Measurements from ENCODE around the gene C2orf69. TPM values are rescaled to one million over a fixed set of nuclear protein-coding genes. Genes with fewer than 3 reads are reported as not detected.

Gene C2orf69
- total RNA-seq, 2 experiments from 2014 or later, result 14.0 to 17.5 TPM

DNA sequence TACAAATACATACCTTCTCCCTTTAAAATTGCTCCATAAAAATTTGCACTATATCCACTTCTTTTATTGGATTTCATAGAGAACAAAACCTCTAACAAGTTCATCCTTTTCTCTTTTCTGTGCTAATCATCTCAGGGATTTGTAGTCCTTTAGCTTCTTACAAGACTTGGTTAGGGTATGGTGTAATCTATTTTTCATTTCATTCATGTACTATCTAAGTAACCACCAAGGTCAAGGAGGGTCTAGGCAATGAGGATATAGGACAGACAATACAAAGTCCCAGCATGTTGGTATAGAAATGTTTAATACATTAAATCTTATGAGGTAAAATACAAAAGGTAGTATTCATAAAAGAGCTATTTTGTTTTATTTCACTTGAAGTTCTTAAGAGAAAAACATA, 17.5 kb downstream of the C2orf69 start:
- Histone ChIP-seq H3K4me1 (ENCODE audit: insufficient read depth, low read length, poor library complexity, severe bottlenecking) (peaks cover 3% of the 10 kb centered on the region), H3K27ac (ENCODE audit: low read depth, low read length, poor library complexity, severe bottlenecking) (no peak overlapping the region), H3K36me3 (ENCODE audit: insufficient read depth, low read length) (peaks cover 95% of the 10 kb centered on the region), H3K79me2 (ENCODE audit: insufficient read depth, low read depth, low read length) (peaks cover 52% of the 10 kb centered on the region), H3K9me3 (ENCODE audit: low read length) (no peaks in the 10 kb centered on the region), H3K4me2 (ENCODE audit: low read length) (no peak overlapping the region), H3K9me2 (ENCODE audit: insufficient read depth, low read length) (no peaks in the 10 kb centered on the region), H4K20me1 (ENCODE audit: insufficient read depth, low read length) (no peaks in the 10 kb centered on the region; the same call in 1 of the 2 replicates), H3K4me3 (ENCODE audit: low read depth, low read length, poor library complexity, severe bottlenecking) (no peak overlapping the region), H2AFZ (ENCODE audit: low read length) (no peak overlapping the region)
- no TSS peak for BruUV-seq (replicated peaks)
- DNase-seq (ENCODE audit: low spot score), result no peak
- intact Hi-C loops (cut with micrococcal nuclease; ENCODE audit: unreplicated experiment), result no loop called here
- POLR2A ChIA-PET, result interaction anchor here (0.6 to 1.0 kb wide), 3 partner anchors 14 to 85 kb away, joined by 4 to 7 read pairs (median 4); no protein-coding TSS in a partner anchor
- TF ChIP-seq, protein P1, sequence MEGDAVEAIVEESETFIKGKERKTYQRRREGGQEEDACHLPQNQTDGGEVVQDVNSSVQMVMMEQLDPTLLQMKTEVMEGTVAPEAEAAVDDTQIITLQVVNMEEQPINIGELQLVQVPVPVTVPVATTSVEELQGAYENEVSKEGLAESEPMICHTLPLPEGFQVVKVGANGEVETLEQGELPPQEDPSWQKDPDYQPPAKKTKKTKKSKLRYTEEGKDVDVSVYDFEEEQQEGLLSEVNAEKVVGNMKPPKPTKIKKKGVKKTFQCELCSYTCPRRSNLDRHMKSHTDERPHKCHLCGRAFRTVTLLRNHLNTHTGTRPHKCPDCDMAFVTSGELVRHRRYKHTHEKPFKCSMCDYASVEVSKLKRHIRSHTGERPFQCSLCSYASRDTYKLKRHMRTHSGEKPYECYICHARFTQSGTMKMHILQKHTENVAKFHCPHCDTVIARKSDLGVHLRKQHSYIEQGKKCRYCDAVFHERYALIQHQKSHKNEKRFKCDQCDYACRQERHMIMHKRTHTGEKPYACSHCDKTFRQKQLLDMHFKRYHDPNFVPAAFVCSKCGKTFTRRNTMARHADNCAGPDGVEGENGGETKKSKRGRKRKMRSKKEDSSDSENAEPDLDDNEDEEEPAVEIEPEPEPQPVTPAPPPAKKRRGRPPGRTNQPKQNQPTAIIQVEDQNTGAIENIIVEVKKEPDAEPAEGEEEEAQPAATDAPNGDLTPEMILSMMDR (conservative IDR thresholded peaks at IDR 0.05; ENCODE audit: low read length), result no peak
- TF ChIP-seq EZH2phosphoT487 (IDR thresholded peaks at IDR 0.05; ENCODE audit: borderline replicate concordance, low read depth, low read length), result no peak
- CTCF ChIA-PET (ENCODE audit: unreplicated experiment), result no interaction called here

DNA sequence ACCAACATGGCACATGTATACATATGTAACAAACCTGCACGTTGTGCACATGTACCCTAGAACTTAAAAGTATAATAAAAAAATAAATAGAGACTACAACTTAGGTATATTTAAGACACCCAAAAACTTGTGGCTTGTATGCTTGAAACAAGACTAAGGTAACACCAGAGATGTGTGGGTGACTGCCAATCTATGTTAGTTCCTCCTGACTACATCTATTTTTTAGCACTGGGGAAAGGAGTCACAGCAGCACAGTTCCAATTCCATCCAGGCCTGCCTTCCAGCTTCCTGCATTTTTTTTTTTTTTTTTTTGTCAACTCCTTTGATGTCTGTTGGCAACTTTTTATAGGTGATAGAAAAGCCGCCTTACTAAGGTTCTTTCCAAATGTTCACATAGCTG, 18.2 kb downstream of the C2orf69 start:
- H2AFZ ChIP-seq (ENCODE audit: low read length), result no peak overlapping the region
- H3K4me1 ChIP-seq (ENCODE audit: insufficient read depth, low read length, poor library complexity, severe bottlenecking), result no peaks in the 10 kb centered on the region
- BruUV-seq (replicated peaks), result no TSS peak
- no peak overlapping the region for H3K27ac ChIP-seq (ENCODE audit: low read depth, low read length, poor library complexity, severe bottlenecking)
- ChIA-PET POLR2A (interaction anchor here (0.6 to 1.0 kb wide), 3 partner anchors 13 to 85 kb away, joined by 4 to 7 read pairs (median 4); no protein-coding TSS in a partner anchor), CTCF (ENCODE audit: unreplicated experiment) (no interaction called here)
- H3K9me2 ChIP-seq (ENCODE audit: insufficient read depth, low read length), result no peaks in the 10 kb centered on the region
- H4K20me1 ChIP-seq (ENCODE audit: insufficient read depth, low read length), result no peaks in the 10 kb centered on the region; the same call in 1 of the 2 replicates
- no peak for DNase-seq (ENCODE audit: low spot score)
- no peaks in the 10 kb centered on the region for H3K9me3 ChIP-seq (ENCODE audit: low read length)
- H3K4me3 ChIP-seq (ENCODE audit: low read depth, low read length, poor library complexity, severe bottlenecking), result no peak overlapping the region
- peaks cover 95% of the 10 kb centered on the region for H3K36me3 ChIP-seq (ENCODE audit: insufficient read depth, low read length)
- H3K4me2 ChIP-seq (ENCODE audit: low read length), result no peak overlapping the region
- intact Hi-C loops (cut with micrococcal nuclease; ENCODE audit: unreplicated experiment), result no loop called here
- TF ChIP-seq, protein P1 (conservative IDR thresholded peaks at IDR 0.05; ENCODE audit: low read length), result no peak
- TF ChIP-seq EZH2phosphoT487 (IDR thresholded peaks at IDR 0.05; ENCODE audit: borderline replicate concordance, low read depth, low read length), result no peak
- H3K79me2 ChIP-seq (ENCODE audit: insufficient read depth, low read depth, low read length), result peaks cover 46% of the 10 kb centered on the region

DNA sequence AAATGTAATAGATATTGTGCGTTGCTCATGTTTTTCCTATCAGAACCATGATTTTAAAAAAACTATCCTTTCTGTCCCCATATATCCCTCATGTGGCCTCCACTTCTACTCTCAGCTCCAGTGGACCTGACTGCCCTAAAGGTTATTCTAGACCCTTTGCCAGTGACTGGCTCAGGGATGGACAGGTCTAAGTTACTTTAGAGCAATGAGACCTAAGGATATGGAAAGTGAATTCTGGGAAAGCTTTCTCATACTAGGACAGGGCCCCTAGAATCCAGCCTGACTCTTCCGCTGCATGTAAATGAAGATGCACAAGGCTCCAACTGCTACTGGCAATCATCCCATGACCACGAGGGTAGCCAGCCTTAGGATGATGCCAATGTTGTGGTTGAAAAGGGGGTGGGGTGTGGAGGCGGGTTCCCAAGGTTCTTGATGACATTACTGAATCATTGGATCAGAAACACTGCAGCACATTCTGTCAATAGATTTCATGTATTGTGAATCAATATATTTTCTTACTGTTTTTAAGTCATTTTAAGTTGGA, 21.3 kb downstream of the C2orf69 start:
- Histone ChIP-seq H3K4me1 (ENCODE audit: insufficient read depth, low read length, poor library complexity, severe bottlenecking) (no peaks in the 10 kb centered on the region), H3K9me2 (ENCODE audit: insufficient read depth, low read length) (no peaks in the 10 kb centered on the region), H3K79me2 (ENCODE audit: insufficient read depth, low read depth, low read length) (peaks cover 15% of the 10 kb centered on the region; the same call in 1 of the 2 replicates), H3K4me3 (ENCODE audit: low read depth, low read length, poor library complexity, severe bottlenecking) (no peak overlapping the region), H3K4me2 (ENCODE audit: low read length) (no peak overlapping the region), H4K20me1 (ENCODE audit: insufficient read depth, low read length) (no peaks in the 10 kb centered on the region; the same call in 1 of the 2 replicates), H3K36me3 (ENCODE audit: insufficient read depth, low read length) (peaks cover 92% of the 10 kb centered on the region), H3K9me3 (ENCODE audit: low read length) (no peaks in the 10 kb centered on the region), H2AFZ (ENCODE audit: low read length) (no peak overlapping the region), H3K27ac (ENCODE audit: low read depth, low read length, poor library complexity, severe bottlenecking) (no peak overlapping the region)
- no peak for TF ChIP-seq EZH2phosphoT487 (IDR thresholded peaks at IDR 0.05; ENCODE audit: borderline replicate concordance, low read depth, low read length)
- TF ChIP-seq, protein P1 (conservative IDR thresholded peaks at IDR 0.05; ENCODE audit: low read length), result no peak
- no peak for DNase-seq (ENCODE audit: low spot score)
- CTCF ChIA-PET (ENCODE audit: unreplicated experiment), result no interaction called here
- no TSS peak for BruUV-seq (replicated peaks)
- POLR2A ChIA-PET, result interaction anchor here (1.4 kb wide), 1 partner anchor 9 kb away, joined by 4 read pairs; no protein-coding TSS in a partner anchor
- intact Hi-C loops (cut with micrococcal nuclease; ENCODE audit: unreplicated experiment), result no loop called here
